Tibial nerve (tissue), 4 donors: ENCODE data around the gene ZNF496. TPM values are rescaled to one million over a fixed set of nuclear protein-coding genes. Genes with fewer than 3 reads are reported as not detected.

Experiments used
- DNase-seq, 2 donors: peaks; one replicate each; pipeline ENCODE4 v3.0.0-alpha.2; 2019; ENCODE audit warnings: low spot score in 2 of 2
- H3K27ac ChIP-seq, 4 donors: fragments of 200-600 bp; sonication (generic) in 3 of 4; one replicate each; pipeline ENCODE4 v1.5.1; 2017 to 2019; ENCODE audit warnings: mild to moderate bottlenecking in 1 of 4
- H3K27me3 ChIP-seq, 2 donors: fragments of 200-600 bp; sonication (generic) in 1 of 2; one replicate each; pipeline versions ENCODE4 v1.5.1 to v1.6.0; 2017 to 2019
- H3K36me3 ChIP-seq, 3 donors: fragments of 200-600 bp; sonication (generic); one replicate each; pipeline ENCODE4 v1.5.1; 2018 to 2019
- H3K4me1 ChIP-seq, 4 donors: fragments of 200-600 bp; sonication (generic) in 3 of 4; one replicate each; pipeline ENCODE4 v1.5.1; 2017 to 2019
- H3K4me3 ChIP-seq, 4 donors: fragments of 200-600 bp; sonication (generic) in 3 of 4; one replicate each; pipeline ENCODE4 v1.5.1; 2017 to 2019; ENCODE audit warnings: mild to moderate bottlenecking in 1 of 4, moderate library complexity in 1 of 4
- H3K9me3 ChIP-seq, 4 donors: fragments of 200-600 bp; sonication (generic) in 3 of 4; one replicate each; pipeline ENCODE4 v1.5.1; 2017 to 2019
- CTCF ChIP-seq, 5 experiments: fragments of 200-600 bp in 3 of 5; fragments of 450-650 bp in 2 of 5; sonication (generic) in 3 of 5; IDR thresholded peaks; one replicate each; pipeline ENCODE4 v1.5.1; 2016 to 2019; ENCODE audit warnings: antibody characterized with exemption in 5 of 5, mild to moderate bottlenecking in 3 of 5, moderate library complexity in 2 of 5
- EP300 ChIP-seq, 2 donors: sonication (generic); formaldehyde crosslinking; IDR thresholded peaks; one replicate each; pipeline ENCODE4 v1.6.1; 2017; ENCODE audit warnings: antibody characterized with exemption in 2 of 2, mild to moderate bottlenecking in 1 of 2
- POLR2A ChIP-seq, 2 donors: fragments of 450-650 bp; IDR thresholded peaks; one replicate each; pipeline ENCODE4 v1.6.1; 2017; ENCODE audit warnings: antibody characterized with exemption in 2 of 2, mild to moderate bottlenecking in 2 of 2, moderate library complexity in 2 of 2
- WGBS, 2 donors: methylation state at CpG; one replicate each; pipeline ENCODE4 v1.1.5; 2018; 5-methylcytosine and 5-hydroxymethylcytosine counted together
- total RNA-seq, 4 donors: library from RNA; depleted of rRNA; stranded (reverse); fragments of >200 nt; gene quantifications; one replicate each; pipeline ENCODE4 v1.1.0, GENCODE V29; 2016

Gene ZNF496
- total RNA-seq, 4 donors from 2014 or later: 37.5 to 60.6 (median 51.6) TPM

DNA sequence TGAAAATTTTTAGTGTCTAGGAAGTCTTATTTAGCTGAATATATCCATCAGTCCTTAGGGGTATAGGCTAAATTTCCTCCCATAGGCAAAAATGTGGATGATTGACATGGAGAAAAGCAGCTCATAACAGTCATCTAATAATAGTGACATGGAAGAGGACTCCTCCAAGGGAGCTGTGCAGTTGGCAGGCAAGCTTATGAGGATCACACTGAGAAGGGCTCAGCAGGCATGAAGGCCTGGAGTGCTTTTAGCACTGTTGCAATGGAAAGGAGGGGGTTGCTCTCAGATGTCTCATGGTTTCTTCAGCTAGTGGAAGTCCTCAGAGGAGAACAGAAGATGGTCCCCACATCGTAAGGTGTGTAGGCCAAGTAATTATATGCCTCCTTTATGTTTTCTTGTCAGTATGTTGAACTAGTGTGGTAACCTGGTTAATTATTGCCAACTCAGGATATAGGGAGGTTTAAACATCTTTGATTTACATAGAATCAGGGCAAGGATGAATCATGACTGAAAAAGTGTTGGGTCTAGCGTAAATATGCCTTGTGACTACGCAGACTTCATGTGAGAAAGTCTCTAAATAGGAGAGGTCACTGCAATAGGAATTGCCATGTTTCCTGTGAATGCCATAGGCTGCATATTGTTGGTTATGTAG is 56.9 kb downstream of the ZNF496 start:
- no peaks in the 10 kb centered on the region for H3K4me1 ChIP-seq

GRCh38 chr1:247273013-247273412 is 58.7 kb downstream of the ZNF496 start:
- DNase-seq: no peak
- no peaks in the 10 kb centered on the region for H3K36me3 ChIP-seq
- H3K4me3 ChIP-seq: no peak overlapping the region
- H3K27me3 ChIP-seq: no peaks in the 10 kb centered on the region
- TF ChIP-seq CTCF (IDR thresholded peaks at IDR 0.05) (no peak), POLR2A (IDR thresholded peaks at IDR 0.05) (no peak), EP300 (IDR thresholded peaks at IDR 0.05) (no peak)
- no peaks in the 10 kb centered on the region for H3K4me1 ChIP-seq
- H3K9me3 ChIP-seq: peaks cover 0 to 35% (median 4%) of the 10 kb centered on the region in 4 donors
- WGBS, 2 donors: 62 to 85% methylated on average over 1 of the region's 1 CpG
- no peak overlapping the region for H3K27ac ChIP-seq

More for the DNA sequence above, 56.9 kb downstream of the ZNF496 start:
- TF ChIP-seq CTCF (IDR thresholded peaks at IDR 0.05) (no peak), POLR2A (IDR thresholded peaks at IDR 0.05) (no peak), EP300 (IDR thresholded peaks at IDR 0.05) (no peak)
- no peak for DNase-seq
- WGBS, 2 donors: 93% methylated on average over 3 of the region's 3 CpGs
- Histone ChIP-seq H3K36me3 (no peaks in the 10 kb centered on the region), H3K9me3 (peaks cover 0 to 20% (median 4%) of the 10 kb centered on the region in 4 donors), H3K4me3 (no peak overlapping the region), H3K27me3 (no peaks in the 10 kb centered on the region), H3K27ac (no peak overlapping the region)

DNA sequence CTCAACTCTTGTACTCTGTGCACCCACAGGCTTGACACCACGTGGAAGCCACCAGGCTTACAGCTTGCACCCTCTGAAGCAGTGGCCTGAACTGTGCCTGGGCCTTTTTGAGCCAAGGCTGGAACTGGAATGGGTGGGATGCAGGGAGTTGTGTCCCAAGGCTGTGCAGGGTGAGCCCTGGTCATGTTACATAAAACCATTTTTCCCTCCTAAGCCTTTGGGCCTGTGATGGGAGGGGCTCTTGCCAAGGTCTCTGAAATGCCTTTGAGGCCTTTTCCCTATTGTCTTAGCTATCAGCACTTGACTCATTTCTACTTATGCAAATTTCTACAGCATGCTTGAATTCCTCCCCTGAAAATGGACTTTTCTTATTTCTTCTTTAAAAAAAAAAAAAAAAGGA is 61.7 kb downstream of the ZNF496 start:
- Histone ChIP-seq H3K27me3 (no peaks in the 10 kb centered on the region), H3K9me3 (peaks cover 0 to 53% (median 4%) of the 10 kb centered on the region in 4 donors), H3K36me3 (no peaks in the 10 kb centered on the region), H3K4me3 (no peak overlapping the region), H3K27ac (no peak overlapping the region), H3K4me1 (no peaks in the 10 kb centered on the region)
- DNase-seq: no peak
- WGBS, 2 donors: 63 to 75% methylated on average over 1 of the region's 1 CpG
- TF ChIP-seq POLR2A (IDR thresholded peaks at IDR 0.05) (no peak), EP300 (IDR thresholded peaks at IDR 0.05) (no peak), CTCF (IDR thresholded peaks at IDR 0.05) (no peak)

- Histone ChIP-seq H3K27ac (no peak overlapping the region), H3K36me3 (no peaks in the 10 kb centered on the region), H3K4me3 (no peak overlapping the region), H3K4me1 (no peaks in the 10 kb centered on the region), H3K9me3 (peaks cover 0 to 61% (median 8%) of the 10 kb centered on the region in 4 donors), H3K27me3 (no peaks in the 10 kb centered on the region)
- DNase-seq: no peak
- TF ChIP-seq EP300 (IDR thresholded peaks at IDR 0.05) (no peak), CTCF (IDR thresholded peaks at IDR 0.05) (no peak), POLR2A (IDR thresholded peaks at IDR 0.05) (no peak)
Measured at GRCh38 chr1:247269133-247269532, 62.5 kb downstream of the ZNF496 start.

DNA sequence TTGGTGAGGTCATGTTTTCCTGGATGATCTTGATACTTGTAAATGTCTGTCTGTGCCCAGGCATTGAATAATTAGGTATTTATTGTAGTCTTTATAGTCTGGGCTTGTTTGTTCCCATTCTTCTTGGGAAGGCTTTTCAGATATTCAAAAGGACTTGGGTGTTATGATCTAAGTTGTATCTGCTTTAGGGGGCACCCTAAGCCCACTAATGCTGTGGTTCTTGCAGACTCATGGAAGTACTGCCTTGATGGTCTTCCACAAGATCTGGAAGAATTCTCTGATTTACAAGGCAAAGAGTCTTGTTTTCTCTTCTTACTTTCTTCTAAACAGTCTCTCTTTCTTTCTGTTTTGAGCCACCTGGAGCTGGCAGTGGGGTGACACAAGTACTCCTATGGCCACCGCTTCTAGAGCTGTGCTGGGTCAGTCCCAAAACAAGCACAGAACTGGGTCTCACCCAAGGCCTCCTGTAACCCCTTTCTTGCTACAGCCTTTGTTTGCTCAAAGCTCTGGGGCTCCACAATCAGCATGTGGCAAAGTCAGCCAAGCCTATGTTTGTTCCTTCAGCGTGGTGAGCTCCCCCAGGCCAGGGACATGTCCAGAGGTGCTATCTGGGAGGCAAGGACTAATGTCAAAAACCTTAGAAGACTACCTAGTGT is 63.1 kb downstream of the ZNF496 start:
- TF ChIP-seq EP300 (IDR thresholded peaks at IDR 0.05) (no peak), CTCF (IDR thresholded peaks at IDR 0.05) (no peak), POLR2A (IDR thresholded peaks at IDR 0.05) (no peak)

More for the DNA sequence above, 63.1 kb downstream of the ZNF496 start:
- DNase-seq: no peak
- Histone ChIP-seq H3K36me3 (no peaks in the 10 kb centered on the region), H3K4me1 (no peaks in the 10 kb centered on the region), H3K27me3 (no peaks in the 10 kb centered on the region), H3K27ac (no peak overlapping the region), H3K9me3 (peaks cover 0 to 67% (median 9%) of the 10 kb centered on the region in 4 donors), H3K4me3 (no peak overlapping the region)
- 65 to 81% methylated on average over 2 of the region's 2 CpGs for WGBS, 2 donors
